IPS-18c (cell line): ENCODE results near the gene ABLIM3.

Experiments used
- H3K4me3 ChIP-seq: 2 replicates; pipeline ENCODE4 v1.7.0; 2013; ENCODE audit warnings: low read depth, mild to moderate bottlenecking, low read length, moderate library complexity; ENCODE audit not compliant: insufficient read depth
- H3K9me3 ChIP-seq: one replicate; pipeline ENCODE4 v1.6.1; 2013; ENCODE audit warnings: mild to moderate bottlenecking, low read length, moderate library complexity; ENCODE audit not compliant: control insufficient read depth, insufficient read depth

ABLIM3 gene

DNA sequence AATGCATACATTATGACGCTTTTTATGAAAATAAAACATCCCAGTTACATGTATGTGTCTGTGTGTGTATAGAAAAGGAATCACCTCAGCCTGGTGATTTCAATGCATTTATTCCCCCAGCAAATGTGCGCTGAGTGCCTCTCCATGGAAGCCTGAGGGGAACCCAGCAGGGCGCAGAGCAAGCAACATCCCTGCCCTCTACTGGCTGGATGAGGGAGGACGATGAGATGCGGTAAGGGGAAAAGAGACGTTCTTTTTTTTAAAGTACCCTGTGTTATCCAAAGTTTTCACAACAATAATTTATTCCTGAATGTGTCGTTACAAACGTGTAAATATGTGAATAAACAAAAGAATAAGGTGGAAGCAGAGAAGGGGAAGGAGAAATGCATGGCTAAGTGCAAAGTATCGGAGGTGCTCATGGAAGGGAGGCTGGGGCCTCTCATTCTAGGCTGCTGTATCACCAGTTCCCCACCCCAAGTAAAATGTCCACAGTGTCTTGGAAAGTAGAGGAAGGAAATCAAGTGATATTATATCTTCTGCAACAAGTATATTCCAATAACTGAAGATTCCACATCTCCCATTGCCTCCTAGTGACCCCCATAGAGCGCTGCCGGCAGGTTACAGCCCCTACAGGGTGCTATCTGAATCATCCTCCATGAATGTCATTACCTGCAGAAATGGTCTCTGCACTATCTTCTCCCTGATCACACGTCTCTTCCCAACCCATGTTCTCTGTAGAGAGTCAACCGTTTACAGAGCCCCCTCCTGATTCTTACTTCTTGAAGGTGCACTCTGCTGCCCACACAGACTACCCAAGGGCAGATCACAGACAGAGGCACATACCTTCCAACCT, 13.0 kb upstream of the ABLIM3 start:
- Histone ChIP-seq H3K9me3 (peaks cover 3% of the 10 kb centered on the region), H3K4me3 (no peak overlapping the region)

DNA sequence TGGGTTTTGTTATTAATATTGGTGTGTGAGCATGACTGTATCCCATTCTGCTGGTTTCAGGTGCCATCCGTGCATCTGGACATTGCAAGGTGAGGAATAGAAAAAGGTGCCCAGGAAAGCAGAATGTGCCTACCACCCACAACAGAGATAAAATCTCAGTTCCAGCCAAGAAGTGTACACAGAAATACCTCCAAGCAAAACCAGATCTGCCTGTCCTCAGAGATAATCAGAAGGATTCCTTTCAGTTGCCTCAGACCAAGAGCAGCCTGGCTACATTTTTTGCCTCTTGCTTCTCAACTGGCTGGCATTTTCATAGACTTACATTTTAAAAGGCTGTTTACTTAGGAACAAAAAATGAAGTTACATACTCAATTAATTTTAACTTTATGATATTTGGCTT, 12.1 kb upstream of the ABLIM3 start:
- Histone ChIP-seq H3K4me3 (no peak overlapping the region), H3K9me3 (no peaks in the 10 kb centered on the region)

DNA sequence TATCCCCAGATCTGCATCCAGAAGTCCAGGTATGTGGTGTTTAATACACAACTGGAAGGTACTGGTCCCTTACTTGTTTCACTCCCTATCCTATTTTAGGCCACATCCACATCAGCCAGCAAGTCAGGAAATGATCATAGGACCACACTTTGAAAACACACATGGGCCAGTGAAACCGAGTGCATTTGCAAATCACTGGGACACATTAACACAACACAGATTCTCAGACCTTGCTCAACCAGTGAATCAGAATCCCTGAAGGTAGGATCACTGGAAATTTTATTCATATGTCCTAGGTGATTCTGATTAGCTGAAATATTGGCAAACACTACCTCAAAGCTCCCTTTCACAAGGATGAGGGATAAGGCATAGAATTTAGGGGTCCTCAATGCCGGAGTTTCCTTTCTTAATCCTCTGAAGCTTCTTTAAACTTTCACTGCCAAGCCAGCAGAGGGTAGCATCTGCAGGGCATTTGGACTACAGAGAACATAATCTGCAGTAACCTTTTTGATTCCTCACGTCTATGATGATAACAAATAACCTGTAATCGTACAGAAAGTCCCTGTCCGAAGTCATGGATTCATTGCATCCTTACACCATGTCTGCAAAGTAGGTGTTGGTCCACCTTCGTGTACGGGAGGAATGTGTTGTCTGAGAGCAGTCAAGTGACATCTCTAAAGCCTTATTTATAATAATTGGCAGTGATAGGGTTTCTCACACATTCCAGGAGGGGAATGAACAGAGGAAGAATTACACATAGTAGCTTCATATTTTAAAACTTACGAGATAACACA, 11.0 kb upstream of the ABLIM3 start:
- H3K4me3 ChIP-seq = no peak overlapping the region
- H3K9me3 ChIP-seq = no peaks in the 10 kb centered on the region

DNA sequence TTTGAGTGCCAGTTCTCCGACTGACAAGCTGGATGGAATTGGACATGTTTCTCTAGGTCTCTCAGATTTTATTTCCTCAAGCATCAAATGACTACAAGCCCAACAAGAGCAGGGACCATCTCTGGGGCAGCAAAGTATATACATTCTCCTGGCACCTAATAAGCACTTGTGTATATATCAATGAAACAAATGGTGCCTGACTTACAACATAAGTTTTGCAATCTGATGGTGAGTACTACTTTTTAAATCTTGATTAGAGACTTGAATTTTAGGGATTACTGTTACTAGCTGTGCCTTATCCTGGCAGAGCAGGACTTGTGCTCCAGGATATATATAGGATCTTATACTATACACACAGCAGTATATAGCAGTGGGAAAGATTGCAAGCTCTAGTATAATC, 8.8 kb upstream of the ABLIM3 start:
- no peaks in the 10 kb centered on the region for H3K9me3 ChIP-seq
- H3K4me3 ChIP-seq = no peak overlapping the region

DNA sequence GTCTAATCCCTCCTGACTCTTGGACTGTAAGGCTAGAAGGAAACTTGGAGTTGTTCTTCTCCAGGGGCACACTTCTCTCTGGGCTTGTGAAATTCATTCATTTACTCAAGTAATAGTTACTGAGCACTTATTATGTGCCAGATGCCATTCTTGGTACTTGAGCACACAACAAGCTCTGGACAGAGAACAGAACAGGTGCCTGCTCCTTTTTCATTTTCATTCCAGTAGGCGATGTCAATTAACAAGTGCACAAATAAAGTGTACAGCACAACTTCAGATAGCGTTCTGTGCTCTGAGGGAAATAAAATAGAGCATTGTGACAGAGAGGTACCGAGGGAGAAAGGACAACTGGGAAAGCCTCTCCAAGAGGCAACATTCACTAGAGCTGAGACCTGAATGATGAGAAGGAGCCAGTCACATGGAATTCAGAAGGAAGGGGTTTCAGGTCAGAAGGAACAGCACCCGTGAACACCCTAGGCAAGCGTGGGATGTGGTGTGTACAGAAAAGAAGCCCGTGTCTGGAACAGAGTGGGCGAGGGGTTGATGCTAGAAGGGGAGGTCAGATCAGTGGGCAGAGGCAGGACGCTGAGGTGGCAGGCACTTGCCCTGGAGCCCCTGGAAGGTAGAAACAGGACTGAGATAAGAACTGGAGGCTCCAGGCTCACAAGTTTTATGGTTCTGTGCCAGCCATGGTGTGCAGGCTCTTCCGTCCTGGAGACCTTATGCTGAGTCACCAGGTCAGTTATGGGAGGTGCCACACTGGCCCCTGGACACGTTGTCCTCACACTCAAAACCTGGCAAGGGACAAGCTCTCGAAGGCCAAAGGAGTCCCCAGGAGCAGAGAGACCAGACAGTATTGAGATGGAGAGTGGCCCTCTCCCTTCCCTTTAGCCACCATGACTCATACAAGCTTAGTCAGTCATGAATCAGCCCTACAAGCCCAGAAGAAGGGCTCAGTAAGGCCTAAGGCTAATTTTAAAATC, 7.2 kb upstream of the ABLIM3 start:
- H3K4me3 ChIP-seq = no peak overlapping the region

DNA sequence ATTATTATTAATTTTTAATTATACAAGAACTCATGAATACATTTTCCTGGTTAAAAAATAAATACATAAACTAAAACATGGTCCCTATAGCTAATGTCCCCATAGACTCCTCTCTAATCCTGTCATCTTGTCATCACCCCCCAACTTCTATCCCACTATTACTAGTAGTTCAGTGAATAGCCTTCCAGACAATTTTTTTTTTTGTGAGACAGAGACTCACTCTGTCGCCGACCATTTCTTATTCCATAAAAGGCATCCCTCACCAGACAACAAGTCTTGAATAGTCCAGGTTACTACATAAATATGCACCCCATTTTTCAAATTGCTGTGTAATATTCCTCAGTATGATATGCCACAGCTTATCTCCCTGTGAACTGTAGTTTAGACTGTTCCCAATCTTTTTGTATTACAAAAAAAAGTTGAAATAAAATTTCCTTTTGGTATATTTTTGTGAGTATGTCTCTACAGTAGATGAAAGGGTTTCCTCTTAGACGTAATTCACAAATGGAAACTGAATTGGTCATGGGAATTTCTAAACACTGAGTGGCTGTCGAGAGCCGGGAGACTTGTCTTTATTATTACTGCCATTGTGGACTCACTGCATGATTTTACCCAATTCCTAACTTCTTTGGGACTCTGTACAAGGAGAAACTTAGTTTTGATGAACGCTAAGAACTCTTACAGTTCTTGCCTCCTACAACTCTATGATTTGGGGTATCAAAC, 6.4 kb upstream of the ABLIM3 start:
- no peak overlapping the region for H3K4me3 ChIP-seq
- H3K9me3 ChIP-seq = no peaks in the 10 kb centered on the region

More for the DNA sequence above, 7.2 kb upstream of the ABLIM3 start:
- H3K9me3 ChIP-seq = no peaks in the 10 kb centered on the region

DNA sequence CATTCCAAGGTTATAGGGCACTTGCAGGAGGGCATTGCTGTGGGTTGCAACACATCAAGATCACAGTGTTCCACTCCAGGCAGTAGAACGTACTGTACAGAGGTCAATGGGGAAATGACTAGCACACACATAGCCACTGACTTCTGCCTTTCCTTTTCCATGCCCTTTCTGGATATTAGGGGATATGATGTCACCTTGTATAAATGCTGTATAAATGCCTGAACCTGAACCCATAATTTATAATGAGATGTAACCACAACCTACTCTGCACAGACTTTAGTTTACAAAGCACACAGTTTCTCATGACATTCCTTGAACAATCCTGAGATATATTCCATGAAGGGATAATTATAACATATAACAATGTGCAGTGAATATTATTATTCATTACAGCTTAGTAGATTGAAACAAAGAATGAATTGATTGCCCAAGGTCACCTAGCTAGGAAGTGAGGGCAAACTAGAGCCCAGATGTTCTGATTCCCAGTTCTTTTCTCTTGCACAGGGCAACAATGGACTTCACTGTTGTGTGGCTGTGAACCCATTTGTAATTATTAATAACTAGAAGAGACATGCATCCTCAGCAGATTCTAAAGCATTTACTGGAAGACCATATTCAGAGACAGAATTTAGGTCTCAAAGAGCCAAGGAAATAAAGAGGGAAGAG, 5.6 kb upstream of the ABLIM3 start:
- no peaks in the 10 kb centered on the region for H3K9me3 ChIP-seq
- H3K4me3 ChIP-seq = no peak overlapping the region

DNA sequence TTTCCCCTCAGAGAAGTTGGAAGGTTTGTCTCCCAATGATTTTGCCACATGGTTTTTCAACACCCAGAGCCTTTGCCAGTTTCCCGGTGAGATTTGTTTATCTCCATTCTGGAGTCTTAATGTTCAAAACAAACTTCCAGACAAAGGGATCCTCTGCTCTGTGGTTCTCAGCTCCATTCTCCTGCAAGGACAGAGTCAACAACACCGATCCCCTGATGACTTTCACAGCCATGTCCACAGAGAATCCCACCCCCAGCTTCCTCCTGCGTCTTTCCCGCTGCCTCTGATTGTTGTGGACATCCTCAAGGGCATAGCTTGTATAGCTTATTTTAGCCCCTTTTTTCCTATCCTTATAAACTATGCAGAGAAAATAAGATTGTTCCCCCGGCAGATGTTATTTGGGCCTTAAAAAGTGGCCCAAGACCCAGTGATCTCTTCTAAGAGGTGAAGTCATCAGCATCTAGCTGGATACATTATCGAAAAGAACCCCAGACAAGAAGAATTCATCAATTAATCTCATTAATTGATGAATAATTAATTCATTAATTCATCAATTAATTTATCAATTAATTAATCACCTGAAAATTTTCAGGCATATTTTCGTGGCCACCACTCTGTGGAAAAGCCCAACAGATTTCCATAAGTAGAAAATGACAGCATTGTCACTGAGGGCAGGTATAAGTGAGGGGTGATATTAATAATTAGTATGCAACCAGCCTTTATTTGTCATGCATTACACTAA, 2.9 kb upstream of the ABLIM3 start:
- no peak overlapping the region for H3K4me3 ChIP-seq
- H3K9me3 ChIP-seq = no peaks in the 10 kb centered on the region

GRCh38 chr5:149140197-149141002, 893 bp upstream of the ABLIM3 start:
- no peak overlapping the region for H3K4me3 ChIP-seq
- H3K9me3 ChIP-seq = no peaks in the 10 kb centered on the region

DNA sequence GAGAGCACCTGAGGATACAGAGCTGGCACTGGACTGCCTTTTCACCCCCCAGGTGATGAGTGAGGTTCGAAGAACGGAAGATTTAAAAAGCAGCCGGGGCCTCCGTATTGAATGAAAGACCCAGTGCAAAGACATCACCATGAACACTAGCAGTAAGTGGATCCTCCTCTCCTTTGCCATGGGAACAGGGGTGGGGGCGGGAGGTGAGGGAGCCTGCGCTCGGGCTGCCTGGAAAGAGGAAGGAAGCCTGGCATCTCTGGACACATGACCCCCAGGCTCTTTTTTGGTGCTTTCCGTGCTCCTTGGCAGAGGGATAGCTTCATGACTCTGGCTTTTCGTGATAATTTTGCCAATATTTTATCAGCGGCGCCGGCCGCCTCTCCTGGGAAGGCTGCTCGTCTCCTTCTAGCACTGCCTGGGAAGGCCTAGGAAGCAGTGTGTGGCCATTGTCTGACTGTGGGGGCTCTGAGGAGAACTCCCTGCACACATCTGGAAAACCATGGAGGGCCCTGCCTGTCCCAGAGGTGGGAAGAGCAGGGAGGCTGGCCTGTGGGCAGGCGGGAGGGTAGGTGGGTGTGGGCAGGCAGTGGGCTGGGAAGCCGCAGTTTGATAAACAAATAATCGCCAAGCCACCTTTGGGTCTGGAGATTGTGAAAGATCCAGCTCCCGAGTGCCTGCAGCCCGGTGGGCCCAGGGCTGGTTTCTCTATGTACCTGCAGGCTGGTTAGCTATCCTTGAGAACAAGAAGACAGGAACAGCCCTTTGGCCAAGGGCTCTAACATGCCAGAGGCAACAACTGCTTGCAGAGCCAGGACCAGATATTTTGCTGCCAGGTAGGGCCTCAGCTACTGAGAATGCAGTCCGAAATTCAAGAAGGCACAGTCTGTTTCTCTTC, 911 bp downstream of the ABLIM3 start:
- Histone ChIP-seq H3K4me3 (peak overlapping the region; percentile 56; the same call in 1 of the 2 replicates), H3K9me3 (no peaks in the 10 kb centered on the region)

- no peaks in the 10 kb centered on the region for H3K9me3 ChIP-seq
- no peak overlapping the region for H3K4me3 ChIP-seq
Measured at GRCh38 chr5:149143470-149143869, 2.2 kb downstream of the ABLIM3 start.

DNA sequence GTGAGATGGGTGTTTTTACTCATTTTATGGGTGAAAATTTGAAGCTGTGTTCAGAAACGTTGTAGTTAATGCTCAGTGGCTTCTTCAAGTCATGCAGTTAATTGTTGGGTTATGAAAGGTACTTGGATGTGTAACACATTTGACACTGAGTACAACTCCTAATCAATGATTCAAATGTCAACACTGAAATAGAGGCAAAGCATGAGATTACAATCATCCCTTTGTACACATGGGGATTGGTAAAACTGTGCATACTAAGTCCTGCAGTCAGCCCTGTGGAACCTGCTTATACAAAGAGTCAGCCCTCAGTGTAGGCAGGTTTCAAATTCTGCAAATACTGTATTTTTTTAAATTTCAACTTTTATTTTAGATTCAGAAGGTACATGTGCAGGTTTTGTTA, 3.3 kb downstream of the ABLIM3 start:
- no peaks in the 10 kb centered on the region for H3K9me3 ChIP-seq
- no peak overlapping the region for H3K4me3 ChIP-seq

GRCh38 chr5:149145138-149145537, 3.8 kb downstream of the ABLIM3 start:
- Histone ChIP-seq H3K9me3 (no peaks in the 10 kb centered on the region), H3K4me3 (no peak overlapping the region)

DNA sequence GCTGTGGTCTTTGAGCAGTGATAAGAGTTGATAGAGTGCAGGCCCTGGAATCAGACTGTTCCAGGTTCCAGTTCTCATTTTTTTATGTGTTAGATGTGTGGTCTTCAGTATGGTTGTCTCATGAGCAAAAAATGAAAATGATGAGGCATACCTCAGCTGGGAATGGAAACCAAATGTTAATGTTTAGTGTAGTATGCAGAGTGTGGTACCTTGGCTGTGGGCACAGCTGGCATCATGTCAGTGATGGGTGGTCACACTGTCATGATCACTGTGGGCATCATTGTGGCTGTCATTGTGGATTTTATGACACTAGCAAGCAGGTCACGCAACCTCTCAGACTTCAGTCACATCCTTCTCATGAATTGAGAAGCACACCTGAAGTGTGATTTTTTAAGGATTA, 6.4 kb downstream of the ABLIM3 start:
- no peaks in the 10 kb centered on the region for H3K9me3 ChIP-seq
- H3K4me3 ChIP-seq = no peak overlapping the region
